Ishikawa (cell line): ENCODE results near the gene PPP1R27.

Experiments used
- NFIC ChIP-seq: IDR thresholded peaks from 2 replicates; pipeline ENCODE4 v1.6.1; 2012
- RAD21 ChIP-seq: IDR thresholded peaks from 2 replicates; pipeline ENCODE4 v1.6.1; 2012; ENCODE audit warnings: low read depth
- YY1 ChIP-seq: IDR thresholded peaks from 2 replicates; pipeline ENCODE4 v1.6.1; 2012; ENCODE audit warnings: low read depth

DNA sequence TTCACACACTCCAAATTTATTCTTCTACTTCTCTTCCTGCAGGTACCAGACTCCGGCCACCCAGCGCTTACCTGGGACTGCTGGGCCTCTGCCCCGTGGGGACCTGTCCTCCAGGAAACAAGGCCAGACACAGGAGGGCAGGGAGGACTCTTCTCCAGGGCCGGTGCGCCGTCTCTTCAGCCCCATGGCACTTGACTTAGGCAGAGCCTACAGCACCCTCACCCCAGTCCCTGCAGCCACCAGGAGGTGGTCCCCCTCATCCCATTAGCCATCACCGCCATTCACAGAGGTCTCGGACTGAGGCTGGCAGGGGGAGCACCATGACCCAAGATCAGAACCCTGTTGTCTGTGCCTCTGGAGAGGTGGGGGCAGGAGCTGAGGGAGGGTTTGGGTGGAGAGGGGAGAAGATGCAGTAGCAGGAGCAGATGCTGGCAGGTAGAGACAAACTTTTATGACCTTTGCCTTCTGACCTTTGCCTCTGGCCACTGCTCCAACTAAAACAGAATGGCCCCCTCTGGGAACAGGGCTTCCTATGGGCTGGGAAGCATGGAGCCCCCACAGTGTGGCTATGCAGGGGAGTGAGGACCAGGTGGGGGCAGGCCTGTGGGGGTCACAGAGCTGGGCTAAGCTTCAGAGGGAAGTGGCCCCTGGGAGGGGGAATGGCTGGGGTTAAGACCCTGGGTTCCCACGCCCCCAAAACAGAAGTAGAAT lies 32.6 kb downstream of the PPP1R27 start:
- TF ChIP-seq YY1 (no peak), NFIC (no peak), RAD21 (no peak)
